DOHH2 (cell line): ENCODE results near the gene GSG1L.

Experiments
- CTCF ChIP-seq: fragments of 200-600 bp; sonication (generic); IDR thresholded peaks from one replicate; pipeline ENCODE4 v1.5.1; 2014; ENCODE audit warnings: antibody characterized with exemption, mild to moderate bottlenecking, low read depth, low read length; ENCODE audit not compliant: poor library complexity, severe bottlenecking
- EZH2phosphoT487 ChIP-seq: fragments of 200-600 bp; sonication (generic); IDR thresholded peaks from 2 replicates; pipeline ENCODE4 v1.6.1; 2017; ENCODE audit warnings: borderline replicate concordance, mild to moderate bottlenecking, antibody characterized with exemption, low read length, moderate library complexity, mixed read lengths

GRCh38 chr16:27961296-27961620 is 102.3 kb downstream of the GSG1L start:
- TF ChIP-seq CTCF (no peak), EZH2phosphoT487 (no peak)
